NT2/D1 (cell line): ENCODE results near the gene NLRC5.

Experiments
- DNase-seq: peaks from one replicate; pipeline ENCODE4 v3.0.0-alpha.2; 2011; ENCODE audit warnings: low read depth, low spot score
- H3K27me3 ChIP-seq: 2 replicates; pipeline ENCODE4 v1.6.0; 2011; ENCODE audit warnings: mild to moderate bottlenecking; ENCODE audit not compliant: insufficient read length, insufficient read depth
- H3K36me3 ChIP-seq: 2 replicates; pipeline ENCODE4 v1.6.1; 2011; ENCODE audit warnings: mild to moderate bottlenecking, low read length, mixed read lengths; ENCODE audit not compliant: insufficient read depth, insufficient read length
- H3K4me1 ChIP-seq: 2 replicates; pipeline ENCODE4 v1.5.1; 2011; ENCODE audit not compliant: insufficient read depth, insufficient read length
- H3K4me3 ChIP-seq: 2 replicates; pipeline ENCODE4 v1.5.1; 2011; ENCODE audit warnings: low read depth; ENCODE audit not compliant: insufficient read length
- H3K9ac ChIP-seq: 2 replicates; pipeline ENCODE4 v1.6.0; 2011; ENCODE audit warnings: low read depth; ENCODE audit not compliant: insufficient read length
- H3K9me3 ChIP-seq: 2 replicates; pipeline ENCODE4 v1.5.1; 2011; ENCODE audit warnings: mild to moderate bottlenecking, low read length; ENCODE audit not compliant: insufficient read depth
- SUZ12 ChIP-seq: IDR thresholded peaks from 2 replicates; pipeline ENCODE4 v1.6.1; 2011; ENCODE audit not compliant: insufficient read length, insufficient read depth; ENCODE audit errors: extremely low read depth
- YY1 ChIP-seq: IDR thresholded peaks from 2 replicates; pipeline ENCODE4 v1.6.1; 2011; ENCODE audit not compliant: insufficient read length, insufficient read depth
- ZNF274 ChIP-seq: IDR thresholded peaks from 2 replicates; pipeline ENCODE4 v1.6.1; 2011; ENCODE audit warnings: mild to moderate bottlenecking, low read depth, low read length

The NLRC5 gene

DNA sequence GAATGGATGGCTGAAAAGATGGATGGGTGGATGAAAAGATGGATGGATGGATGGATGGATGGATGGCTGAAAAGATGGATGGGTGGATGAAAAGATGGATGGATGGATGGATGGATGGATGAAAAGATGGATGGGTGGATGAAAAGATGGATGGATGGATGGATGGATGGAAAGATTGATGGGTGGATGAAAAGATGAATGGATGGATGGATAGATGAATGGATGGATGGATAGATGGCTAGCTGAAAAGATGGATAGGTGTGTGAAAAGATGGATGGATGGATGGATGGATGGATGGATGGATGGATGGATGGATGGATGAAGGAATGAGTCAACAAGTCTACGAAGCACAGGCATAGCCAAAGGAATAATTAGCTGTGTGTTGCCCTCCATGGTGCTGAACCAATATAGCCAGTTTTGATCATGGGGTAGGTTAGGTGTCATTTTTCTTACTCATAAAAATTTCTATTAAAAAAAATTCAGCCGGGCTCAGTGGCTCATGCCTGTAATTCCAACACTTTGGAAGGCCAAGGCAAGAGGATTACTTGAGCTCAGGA is 41.1 kb downstream of the NLRC5 start:
- Histone ChIP-seq H3K9ac (no peak overlapping the region), H3K36me3 (no peaks in the 10 kb centered on the region), H3K27me3 (no peaks in the 10 kb centered on the region), H3K4me3 (no peak overlapping the region), H3K4me1 (no peaks in the 10 kb centered on the region), H3K9me3 (no peaks in the 10 kb centered on the region)
- DNase-seq = no peak
- TF ChIP-seq SUZ12 = no peak
- no peak for TF ChIP-seq YY1
- no peak for TF ChIP-seq ZNF274

DNA sequence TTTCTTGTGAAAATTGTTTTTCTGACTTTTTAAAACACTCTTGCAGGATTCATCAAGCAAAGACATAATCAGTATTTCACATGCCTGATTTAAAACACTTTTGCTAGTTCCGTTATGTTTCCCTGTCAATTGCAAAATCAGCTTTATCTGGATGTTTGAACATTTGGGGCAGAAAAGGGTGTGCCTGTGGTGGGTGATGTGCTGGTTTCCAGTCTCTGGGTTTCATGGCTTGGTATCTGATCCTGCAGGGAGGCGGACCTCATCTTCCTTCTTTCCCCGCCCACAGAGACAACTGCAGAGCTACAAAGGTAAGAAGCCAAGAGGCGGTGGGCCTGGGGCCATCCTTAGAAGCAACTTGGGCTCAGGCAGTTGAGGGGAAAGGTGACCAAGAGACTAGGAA is 41.8 kb downstream of the NLRC5 start:
- TF ChIP-seq ZNF274 (no peak), YY1 (no peak), SUZ12 (no peak)
- no peaks in the 10 kb centered on the region for H3K4me1 ChIP-seq
- DNase-seq = no peak

GRCh38 chr16:57032346-57032745 is 43.0 kb downstream of the NLRC5 start:
- no peaks in the 10 kb centered on the region for H3K9me3 ChIP-seq
- H3K36me3 ChIP-seq = no peaks in the 10 kb centered on the region
- no peaks in the 10 kb centered on the region for H3K4me1 ChIP-seq
- H3K9ac ChIP-seq = no peak overlapping the region
- no peak for TF ChIP-seq ZNF274
- TF ChIP-seq YY1 = no peak
- no peak for TF ChIP-seq SUZ12
- no peak for DNase-seq
- H3K27me3 ChIP-seq = no peaks in the 10 kb centered on the region
- no peak overlapping the region for H3K4me3 ChIP-seq

More for the DNA sequence above, 41.8 kb downstream of the NLRC5 start:
- H3K9me3 ChIP-seq = no peaks in the 10 kb centered on the region
- H3K27me3 ChIP-seq = no peaks in the 10 kb centered on the region
- no peaks in the 10 kb centered on the region for H3K36me3 ChIP-seq
- no peak overlapping the region for H3K4me3 ChIP-seq
- H3K9ac ChIP-seq = no peak overlapping the region

DNA sequence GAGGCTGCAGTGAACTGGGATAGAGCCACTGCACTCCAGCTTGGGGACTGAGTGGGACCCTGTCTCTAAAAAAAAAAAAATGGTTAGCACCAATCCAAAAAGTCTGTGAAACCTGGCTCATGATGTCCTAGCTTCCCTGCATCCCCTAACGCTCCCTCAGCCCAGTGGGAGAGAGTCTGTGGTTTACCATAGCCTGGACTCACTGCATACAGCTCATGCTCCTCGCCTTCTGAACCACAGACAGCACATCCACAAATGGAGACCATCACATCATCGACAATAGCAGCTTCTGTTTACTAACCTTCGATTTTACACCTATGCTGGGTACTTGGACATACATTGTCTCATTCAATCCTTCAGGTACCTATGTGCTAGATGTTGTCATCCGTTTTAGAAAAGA is 43.6 kb downstream of the NLRC5 start:
- no peak for DNase-seq
- no peaks in the 10 kb centered on the region for H3K4me1 ChIP-seq

GRCh38 chr16:57036315-57036714 is 47.0 kb downstream of the NLRC5 start:
- H3K9ac ChIP-seq = no peak overlapping the region
- H3K36me3 ChIP-seq = no peaks in the 10 kb centered on the region
- H3K4me1 ChIP-seq = no peaks in the 10 kb centered on the region
- no peak for TF ChIP-seq SUZ12
- TF ChIP-seq YY1 = no peak
- TF ChIP-seq ZNF274 = no peak
- H3K27me3 ChIP-seq = no peaks in the 10 kb centered on the region
- no peak for DNase-seq
- no peak overlapping the region for H3K4me3 ChIP-seq
- H3K9me3 ChIP-seq = no peaks in the 10 kb centered on the region

More for the DNA sequence above, 43.6 kb downstream of the NLRC5 start:
- H3K9ac ChIP-seq = no peak overlapping the region
- no peaks in the 10 kb centered on the region for H3K27me3 ChIP-seq
- H3K4me3 ChIP-seq = no peak overlapping the region
- no peaks in the 10 kb centered on the region for H3K36me3 ChIP-seq
- TF ChIP-seq SUZ12 (no peak), ZNF274 (no peak), YY1 (no peak)
- no peaks in the 10 kb centered on the region for H3K9me3 ChIP-seq

GRCh38 chr16:57036945-57037344 is 47.6 kb downstream of the NLRC5 start:
- Histone ChIP-seq H3K36me3 (no peaks in the 10 kb centered on the region), H3K4me1 (peaks cover 2% of the 10 kb centered on the region), H3K27me3 (no peaks in the 10 kb centered on the region), H3K4me3 (no peak overlapping the region), H3K9me3 (no peaks in the 10 kb centered on the region), H3K9ac (no peak overlapping the region)
- no peak for DNase-seq
- TF ChIP-seq YY1 (no peak), ZNF274 (no peak), SUZ12 (no peak)

DNA sequence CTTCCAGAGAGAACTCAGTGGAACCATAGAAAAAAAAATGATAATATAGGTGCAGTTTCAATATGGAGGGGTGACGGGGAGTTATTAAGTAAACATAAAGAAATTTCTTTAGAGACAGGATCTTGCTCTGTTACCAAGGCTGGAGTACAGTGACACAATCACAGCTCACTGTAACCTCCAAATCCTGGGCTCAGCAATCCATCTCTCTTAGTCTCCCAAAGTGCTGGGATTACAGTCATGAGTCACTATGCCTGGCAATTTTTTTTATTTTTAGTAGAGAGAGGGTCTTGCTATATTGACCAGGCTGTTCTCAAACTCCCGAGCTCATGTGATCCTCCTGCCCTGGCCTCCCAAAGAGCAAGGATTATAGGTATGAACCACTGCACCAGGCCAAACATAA is 48.8 kb downstream of the NLRC5 start:
- H3K4me3 ChIP-seq = no peak overlapping the region
- DNase-seq = no peak
- TF ChIP-seq YY1 (no peak), SUZ12 (no peak), ZNF274 (no peak)
- no peaks in the 10 kb centered on the region for H3K27me3 ChIP-seq
- no peak overlapping the region for H3K9ac ChIP-seq
- H3K9me3 ChIP-seq = no peaks in the 10 kb centered on the region
- H3K4me1 ChIP-seq = peaks cover 2% of the 10 kb centered on the region
- H3K36me3 ChIP-seq = no peaks in the 10 kb centered on the region
